SJCRH30 (cell line): ENCODE results near the gene DPM2. TPM values are rescaled to one million over a fixed set of nuclear protein-coding genes. Genes with fewer than 3 reads are reported as not detected.

Experiments used
- DNase-seq, 2 experiments: peaks; one replicate each; pipeline ENCODE4 v3.0.0-alpha.2; 2015 to 2020
- H3K27ac ChIP-seq: fragments of 250-450 bp; sonication (Bioruptor Pico); 2 replicates; pipeline ENCODE4 v1.5.1; 2020; ENCODE audit warnings: mild to moderate bottlenecking, moderate library complexity
- H3K27me3 ChIP-seq: fragments of 250-450 bp; sonication (Bioruptor Pico); 2 replicates; pipeline ENCODE4 v1.5.1; 2020; ENCODE audit warnings: mild to moderate bottlenecking, moderate library complexity
- H3K36me3 ChIP-seq: fragments of 250-450 bp; sonication (Bioruptor Pico); 2 replicates; pipeline ENCODE4 v1.5.1; 2020; ENCODE audit warnings: mild to moderate bottlenecking, moderate library complexity
- H3K4me1 ChIP-seq: fragments of 250-450 bp; sonication (Bioruptor Pico); 2 replicates; pipeline ENCODE4 v1.5.1; 2020; ENCODE audit warnings: mild to moderate bottlenecking, moderate library complexity
- H3K4me3 ChIP-seq: fragments of 250-450 bp; sonication (Bioruptor Pico); 2 replicates; pipeline ENCODE4 v1.5.1; 2020; ENCODE audit warnings: mild to moderate bottlenecking, moderate library complexity
- H3K9me3 ChIP-seq: fragments of 250-450 bp; sonication (Bioruptor Pico); replicated peaks from 2 replicates; pipeline ENCODE4 v1.5.1; 2020; ENCODE audit warnings: mild to moderate bottlenecking, moderate library complexity
- total RNA-seq: library from RNA; depleted of rRNA; stranded (reverse); fragments of >200 nt; shearing (Covaris generic); gene quantifications from 2 replicates; pipeline ENCODE4 v1.2.3, GENCODE V29; 2014

The DPM2 gene
- total RNA-seq, 1 experiment from 2014 or later: 44.7 TPM

DNA sequence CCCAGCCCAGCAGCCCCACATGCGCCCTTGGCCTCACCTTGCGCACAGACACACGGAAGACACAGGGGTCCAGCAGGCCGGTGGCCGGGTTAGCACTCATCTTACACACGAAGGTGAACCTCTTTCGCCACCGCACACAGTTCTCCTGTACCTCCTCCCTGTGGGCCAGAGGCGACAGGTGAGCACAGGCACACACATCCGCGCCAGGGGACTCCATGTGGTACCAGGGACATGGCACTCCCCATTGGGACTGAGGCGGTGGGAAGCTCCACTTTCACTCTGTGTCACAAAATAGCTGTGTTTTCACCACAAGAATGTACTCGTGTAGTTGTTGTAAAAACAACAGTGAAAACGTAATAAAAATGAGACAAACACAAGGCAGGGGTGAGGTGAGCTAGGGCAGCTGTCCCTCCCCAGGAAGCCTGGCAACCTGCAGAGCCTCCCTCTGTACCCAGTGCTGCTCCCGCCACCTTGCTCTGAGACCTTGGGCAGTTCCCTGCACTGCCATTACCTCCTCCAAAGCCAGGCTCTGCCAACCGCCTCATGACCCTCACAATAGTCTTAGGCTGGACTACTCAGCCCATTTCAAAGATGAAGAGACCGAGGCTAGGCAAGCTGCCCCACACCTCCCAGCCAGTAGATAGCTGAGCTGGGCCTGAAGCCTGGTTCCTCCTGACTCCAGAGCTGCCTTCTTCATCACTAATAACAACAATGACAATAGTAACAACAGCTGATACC lies 16.3 kb upstream of the DPM2 start:
- Histone ChIP-seq H3K4me1 (peaks cover 13% of the 10 kb centered on the region; the same call in 1 of the 2 replicates), H3K27ac (no peak overlapping the region)
- no peak for DNase-seq

DNA sequence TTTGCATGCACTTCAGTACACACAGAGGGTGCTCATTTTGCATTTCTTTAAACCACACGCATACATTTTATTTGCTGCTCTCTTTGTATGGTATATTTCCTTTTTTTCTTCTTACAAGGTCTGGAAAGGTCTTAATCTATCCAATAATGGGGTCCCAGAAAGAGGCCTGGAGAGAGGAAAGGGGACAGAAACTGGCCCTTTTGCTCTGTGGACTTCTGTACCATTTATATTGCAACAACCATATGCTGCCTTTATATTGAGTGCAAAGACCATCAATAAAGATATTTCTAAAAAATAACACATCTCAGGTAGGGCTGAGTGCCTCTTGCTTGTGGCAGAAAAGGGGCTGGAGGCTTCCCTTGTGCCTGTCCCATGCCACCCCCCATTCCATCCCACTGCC lies 15.5 kb upstream of the DPM2 start:
- Histone ChIP-seq H3K36me3 (no peaks in the 10 kb centered on the region), H3K9me3 (no peaks in the 10 kb centered on the region), H3K27me3 (no peaks in the 10 kb centered on the region), H3K27ac (no peak overlapping the region), H3K4me3 (no peak overlapping the region), H3K4me1 (peaks cover 13% of the 10 kb centered on the region; the same call in 1 of the 2 replicates)
- no peak for DNase-seq

More for the DNA sequence above, 16.3 kb upstream of the DPM2 start:
- H3K36me3 ChIP-seq: no peaks in the 10 kb centered on the region
- no peak overlapping the region for H3K4me3 ChIP-seq
- H3K27me3 ChIP-seq: no peaks in the 10 kb centered on the region
- H3K9me3 ChIP-seq: no peaks in the 10 kb centered on the region

DNA sequence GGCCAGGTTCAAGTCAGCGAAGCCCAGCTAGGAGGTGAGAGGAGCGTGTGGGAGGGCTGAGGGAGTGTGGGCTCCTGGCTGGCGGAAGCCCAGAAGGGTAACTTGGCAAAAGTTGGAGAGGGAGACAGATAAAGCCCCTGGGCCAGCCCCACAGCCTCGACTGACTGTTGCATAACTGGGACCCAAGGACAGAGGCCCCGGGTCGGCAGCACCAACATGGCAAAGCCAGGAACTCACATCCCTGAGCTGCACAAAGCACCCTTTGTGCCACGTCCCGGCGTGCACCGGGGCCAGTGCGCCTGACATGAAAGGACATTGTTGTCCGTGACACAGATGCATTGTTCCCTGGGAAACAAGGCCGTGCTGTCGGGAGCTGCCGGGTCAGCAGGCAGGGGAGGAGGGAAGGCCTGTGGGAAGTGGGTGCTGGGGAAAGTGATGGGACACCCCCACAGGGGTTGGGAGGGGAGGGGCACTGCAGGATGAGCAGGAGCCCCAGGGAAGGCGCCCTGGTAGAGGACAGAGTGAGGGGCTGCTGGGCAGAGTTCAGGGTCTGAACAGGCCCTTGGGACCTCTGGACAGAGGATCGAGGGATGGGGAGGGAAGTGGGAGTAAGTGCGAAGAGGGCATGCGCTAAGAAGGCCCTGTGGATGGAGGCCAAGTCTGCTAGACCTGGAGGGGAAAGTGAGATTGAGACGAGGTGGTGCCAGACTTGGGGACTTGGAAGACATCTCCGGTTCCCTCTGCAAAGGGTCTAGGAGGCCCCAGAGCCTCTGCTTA lies 13.0 kb upstream of the DPM2 start:
- no peaks in the 10 kb centered on the region for H3K9me3 ChIP-seq
- H3K4me3 ChIP-seq: no peak overlapping the region
- H3K4me1 ChIP-seq: peaks cover 15% of the 10 kb centered on the region; the same call in 1 of the 2 replicates
- peak; percentile 71 to 77 for DNase-seq
- no peaks in the 10 kb centered on the region for H3K36me3 ChIP-seq
- no peak overlapping the region for H3K27ac ChIP-seq
- no peaks in the 10 kb centered on the region for H3K27me3 ChIP-seq

DNA sequence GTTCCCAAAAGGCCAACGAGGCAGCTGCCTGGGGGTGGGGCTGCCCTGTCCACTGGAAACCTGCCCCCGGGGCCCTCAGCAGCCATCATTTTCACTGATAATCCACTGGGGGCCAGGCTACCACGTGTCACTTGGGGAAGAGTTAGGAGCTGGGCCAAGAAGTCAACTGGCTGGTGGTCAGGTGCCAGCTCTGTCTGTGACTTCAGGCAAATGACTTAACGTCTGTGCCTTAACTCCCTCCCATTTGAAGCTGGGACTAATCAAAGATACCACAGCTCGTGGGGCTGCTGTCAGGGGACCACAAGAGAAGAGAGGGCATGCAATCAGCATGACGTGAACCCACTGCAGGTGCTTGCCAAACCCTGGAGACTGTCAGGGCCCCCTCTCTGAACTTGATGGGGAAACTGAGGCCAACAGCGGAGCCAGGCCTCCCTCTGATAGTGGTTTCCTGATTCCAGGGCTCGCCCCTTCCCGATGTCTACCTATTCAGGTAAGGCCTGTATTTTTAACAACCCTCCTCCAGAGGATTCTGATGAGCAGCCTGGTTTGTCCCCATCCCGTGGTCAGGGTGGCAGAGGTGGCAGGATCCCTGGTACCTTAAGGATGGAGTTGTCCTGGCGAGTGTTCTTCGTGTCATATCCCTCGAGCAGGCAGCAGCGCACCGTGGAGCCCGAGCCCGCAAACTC lies 12.3 kb upstream of the DPM2 start:
- no peak overlapping the region for H3K4me3 ChIP-seq
- no peaks in the 10 kb centered on the region for H3K9me3 ChIP-seq
- no peaks in the 10 kb centered on the region for H3K27me3 ChIP-seq
- H3K36me3 ChIP-seq: no peaks in the 10 kb centered on the region
- no peak for DNase-seq
- H3K4me1 ChIP-seq: peaks cover 12% of the 10 kb centered on the region; the same call in 1 of the 2 replicates
- H3K27ac ChIP-seq: no peak overlapping the region

DNA sequence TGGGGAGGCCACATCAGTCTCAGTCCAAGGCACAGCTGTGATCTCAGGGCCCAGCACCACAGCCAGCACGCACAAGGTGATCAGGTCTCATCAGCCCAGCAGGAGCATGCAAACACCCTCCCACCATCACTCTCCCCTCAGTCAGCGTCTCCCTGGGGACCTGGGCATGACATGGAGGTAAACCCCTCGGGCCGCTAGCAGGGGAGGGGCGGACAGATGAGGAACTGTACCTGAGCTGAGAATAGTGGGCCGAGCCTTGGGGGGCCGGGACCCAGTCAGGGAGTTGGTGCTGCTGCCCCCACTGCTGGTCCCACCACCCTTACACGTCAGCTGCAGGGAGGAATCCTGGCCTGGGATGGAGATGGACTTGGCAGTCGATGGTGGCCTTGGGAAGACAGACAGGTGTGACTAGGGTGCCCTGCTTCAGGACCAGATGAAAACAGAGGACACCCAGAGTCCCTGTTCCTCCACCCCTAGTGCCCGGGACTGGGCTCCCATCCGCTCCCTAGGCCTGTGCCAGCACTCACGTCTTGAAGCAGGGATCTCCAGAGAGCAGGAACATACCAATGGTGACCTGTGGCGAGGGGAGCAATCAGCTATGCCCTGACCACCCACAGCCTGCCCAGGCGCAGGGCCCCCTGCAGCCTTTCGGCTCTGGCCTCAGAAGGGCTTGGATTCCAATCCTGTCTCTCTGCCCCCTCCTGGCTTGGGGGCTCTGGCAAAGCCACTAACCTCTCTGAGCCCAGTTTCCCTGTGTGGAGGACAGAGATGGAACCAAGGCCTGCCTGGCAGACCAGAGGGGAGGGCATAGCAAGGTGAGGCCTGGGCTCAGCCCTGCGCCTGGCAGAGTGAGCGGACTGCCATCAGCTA lies 10.4 kb upstream of the DPM2 start:
- Histone ChIP-seq H3K36me3 (no peaks in the 10 kb centered on the region), H3K4me1 (peaks cover 15% of the 10 kb centered on the region; the same call in 1 of the 2 replicates), H3K4me3 (no peak overlapping the region), H3K27ac (no peak overlapping the region), H3K9me3 (no peaks in the 10 kb centered on the region), H3K27me3 (no peaks in the 10 kb centered on the region)
- no peak for DNase-seq

DNA sequence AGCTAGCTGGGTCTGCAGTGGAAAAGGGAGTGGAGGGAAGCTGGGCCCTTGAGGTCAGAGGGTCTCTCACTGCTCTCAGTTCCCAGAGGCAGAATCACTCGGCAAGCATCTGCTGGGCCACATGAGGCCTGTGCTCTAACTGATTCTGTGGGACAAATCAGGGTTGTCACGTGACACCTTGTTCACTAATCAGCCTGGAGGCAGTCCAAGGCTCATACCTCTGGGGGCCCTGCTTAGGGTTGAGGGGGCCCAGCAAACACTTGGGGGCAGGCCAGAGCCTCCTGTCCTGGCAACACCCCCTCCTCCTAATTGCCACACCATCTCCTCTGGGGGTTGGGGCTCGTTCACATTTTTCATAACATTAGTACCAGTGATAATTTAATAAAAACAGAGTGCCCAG lies 9.1 kb upstream of the DPM2 start:
- peak in 1 of 2 experiments; percentile 42 for DNase-seq
- Histone ChIP-seq H3K4me3 (no peak overlapping the region), H3K27ac (no peak overlapping the region), H3K9me3 (no peaks in the 10 kb centered on the region), H3K27me3 (no peaks in the 10 kb centered on the region), H3K4me1 (peaks cover 24% of the 10 kb centered on the region), H3K36me3 (no peaks in the 10 kb centered on the region)

DNA sequence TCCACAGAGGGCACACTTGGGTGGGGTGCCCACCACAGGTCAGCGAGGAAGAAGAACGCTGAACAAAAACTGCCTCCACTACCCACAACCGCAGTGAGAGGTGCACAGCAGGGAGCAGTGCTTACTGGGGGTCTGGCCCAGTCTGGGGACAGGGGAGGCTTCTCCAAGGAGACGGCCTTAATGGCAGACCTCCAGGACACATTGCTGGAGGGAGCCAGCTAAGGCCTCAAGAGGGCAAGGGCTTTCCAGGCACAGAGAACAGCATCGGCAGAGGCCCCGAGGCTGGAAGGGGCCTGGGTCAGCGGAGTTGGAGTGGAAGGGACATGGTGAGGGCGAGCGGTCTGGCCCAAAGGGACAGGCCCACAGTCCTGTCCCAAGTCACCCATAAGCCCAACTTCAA lies 8.3 kb upstream of the DPM2 start:
- H3K9me3 ChIP-seq: no peaks in the 10 kb centered on the region
- H3K36me3 ChIP-seq: no peaks in the 10 kb centered on the region
- H3K4me1 ChIP-seq: peaks cover 24% of the 10 kb centered on the region

DNA sequence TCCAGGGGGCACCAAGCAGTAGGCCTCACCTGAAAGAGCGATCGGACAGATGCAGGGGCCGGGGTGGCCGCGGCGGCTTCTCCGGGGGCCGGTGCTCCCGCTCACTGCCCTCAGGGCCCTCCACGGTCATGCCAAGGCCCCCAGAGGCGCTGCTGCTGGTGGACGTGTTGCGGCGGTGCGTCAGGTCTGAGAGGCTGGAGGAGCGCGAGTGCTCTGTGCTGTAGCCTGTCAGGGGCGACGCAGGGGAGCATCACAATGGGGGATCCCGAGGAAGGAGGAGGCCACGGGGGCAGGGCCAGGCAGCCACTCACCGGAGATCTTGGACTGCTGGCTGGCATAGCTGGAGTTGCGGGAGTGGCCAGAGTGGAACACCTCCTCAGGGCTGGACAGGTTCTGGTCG lies 7.7 kb upstream of the DPM2 start:
- H3K4me1 ChIP-seq: peaks cover 20% of the 10 kb centered on the region
- no peak overlapping the region for H3K4me3 ChIP-seq
- H3K27ac ChIP-seq: no peak overlapping the region
- no peaks in the 10 kb centered on the region for H3K36me3 ChIP-seq
- DNase-seq: no peak
- no peaks in the 10 kb centered on the region for H3K27me3 ChIP-seq
- H3K9me3 ChIP-seq: no peaks in the 10 kb centered on the region

More for the DNA sequence above, 8.3 kb upstream of the DPM2 start:
- no peak overlapping the region for H3K4me3 ChIP-seq
- no peak overlapping the region for H3K27ac ChIP-seq
- no peak for DNase-seq
- no peaks in the 10 kb centered on the region for H3K27me3 ChIP-seq

DNA sequence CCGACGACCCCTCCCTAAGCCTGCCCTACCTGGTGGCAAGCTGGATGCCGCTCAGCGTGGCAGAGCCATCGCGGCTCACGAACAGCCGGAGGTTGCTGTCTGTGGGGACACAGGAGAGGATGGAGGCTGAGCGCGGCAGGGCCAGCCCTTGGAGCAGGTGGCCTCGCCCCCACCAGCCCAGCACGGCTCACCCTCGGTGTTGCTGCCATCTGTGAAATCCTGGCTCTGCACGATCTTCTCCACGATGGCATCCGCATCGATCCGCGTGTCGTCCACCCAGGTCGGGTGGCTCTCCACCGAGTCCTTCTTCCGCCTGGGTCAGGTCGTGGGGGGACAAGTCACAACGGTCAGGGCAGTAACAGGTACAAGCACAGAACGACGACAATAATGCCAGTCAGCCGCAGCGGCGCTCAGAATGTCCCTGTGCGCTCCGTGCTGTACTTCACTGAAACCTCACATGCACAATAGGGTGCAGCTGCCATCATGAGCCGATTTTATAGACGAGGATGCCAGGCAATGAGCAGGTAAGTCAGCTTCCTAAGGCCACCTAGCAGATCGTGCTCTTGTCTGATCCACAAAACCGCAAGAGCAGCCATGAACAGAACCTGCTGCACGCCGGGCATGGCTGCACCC lies 7.0 kb upstream of the DPM2 start:
- H3K36me3 ChIP-seq: no peaks in the 10 kb centered on the region
- H3K27me3 ChIP-seq: no peaks in the 10 kb centered on the region
- H3K4me3 ChIP-seq: no peak overlapping the region
- no peak for DNase-seq
- H3K27ac ChIP-seq: no peak overlapping the region
- no peaks in the 10 kb centered on the region for H3K9me3 ChIP-seq
- peaks cover 17% of the 10 kb centered on the region for H3K4me1 ChIP-seq

DNA sequence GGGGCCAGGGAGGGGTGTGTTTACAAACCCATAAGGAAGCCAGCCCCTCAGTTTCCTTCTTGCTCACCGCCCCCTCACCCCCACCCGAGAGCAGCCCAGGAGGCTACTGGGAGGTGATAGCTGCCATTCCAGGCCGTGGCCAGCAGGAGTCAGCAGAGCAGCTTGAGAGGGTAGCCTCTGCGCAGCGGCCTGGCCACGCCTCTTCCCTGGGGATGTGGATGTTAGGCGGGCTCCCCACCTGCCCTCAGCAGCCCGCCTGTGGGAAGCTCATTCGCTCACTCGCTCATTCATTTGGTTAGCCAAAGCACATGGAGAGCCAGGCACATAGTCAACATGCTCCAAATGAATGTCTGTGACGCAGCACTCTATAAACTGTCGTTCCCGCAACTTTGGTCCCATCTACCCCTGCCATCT lies 6.1 kb upstream of the DPM2 start:
- Histone ChIP-seq H3K36me3 (no peaks in the 10 kb centered on the region), H3K4me1 (peaks cover 17% of the 10 kb centered on the region), H3K9me3 (no peaks in the 10 kb centered on the region), H3K27me3 (no peaks in the 10 kb centered on the region), H3K27ac (no peak overlapping the region), H3K4me3 (no peak overlapping the region)
- peak; percentile 95 for DNase-seq

DNA sequence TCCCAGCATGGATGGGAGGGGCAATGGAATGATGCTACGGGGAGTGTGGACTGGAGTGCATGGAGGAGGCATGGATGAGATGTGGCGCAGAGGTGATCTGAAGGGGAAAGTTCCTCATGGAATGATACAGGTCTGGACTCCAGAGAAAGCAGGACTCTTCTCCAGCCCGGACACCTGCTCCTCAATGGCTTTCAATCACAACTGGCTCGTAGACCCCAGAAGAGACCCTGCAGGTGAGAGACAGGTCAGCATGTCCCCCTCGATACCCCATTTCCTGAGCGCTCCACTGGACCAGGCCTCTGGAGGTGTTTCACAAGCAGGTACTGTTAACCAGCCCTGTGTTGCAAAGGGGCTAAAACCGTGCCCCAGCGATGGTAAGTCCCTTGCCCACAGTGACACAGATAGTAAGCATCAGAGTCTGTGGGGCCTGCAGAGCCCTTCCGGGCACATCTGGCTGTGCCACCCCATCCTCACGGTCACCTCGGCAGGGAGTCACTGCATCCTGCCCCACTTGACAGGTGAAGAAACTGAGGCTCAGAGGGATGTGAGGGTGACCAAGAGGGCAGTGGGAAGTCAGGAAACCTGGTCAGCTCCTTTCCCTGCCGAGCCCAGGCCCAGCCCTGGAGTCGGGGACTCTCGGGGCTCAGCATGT lies 5.5 kb upstream of the DPM2 start:
- no peaks in the 10 kb centered on the region for H3K36me3 ChIP-seq
- H3K4me3 ChIP-seq: no peak overlapping the region
- no peaks in the 10 kb centered on the region for H3K9me3 ChIP-seq
- H3K27ac ChIP-seq: no peak overlapping the region
- peaks cover 17% of the 10 kb centered on the region for H3K4me1 ChIP-seq
- no peaks in the 10 kb centered on the region for H3K27me3 ChIP-seq
- no peak for DNase-seq

DNA sequence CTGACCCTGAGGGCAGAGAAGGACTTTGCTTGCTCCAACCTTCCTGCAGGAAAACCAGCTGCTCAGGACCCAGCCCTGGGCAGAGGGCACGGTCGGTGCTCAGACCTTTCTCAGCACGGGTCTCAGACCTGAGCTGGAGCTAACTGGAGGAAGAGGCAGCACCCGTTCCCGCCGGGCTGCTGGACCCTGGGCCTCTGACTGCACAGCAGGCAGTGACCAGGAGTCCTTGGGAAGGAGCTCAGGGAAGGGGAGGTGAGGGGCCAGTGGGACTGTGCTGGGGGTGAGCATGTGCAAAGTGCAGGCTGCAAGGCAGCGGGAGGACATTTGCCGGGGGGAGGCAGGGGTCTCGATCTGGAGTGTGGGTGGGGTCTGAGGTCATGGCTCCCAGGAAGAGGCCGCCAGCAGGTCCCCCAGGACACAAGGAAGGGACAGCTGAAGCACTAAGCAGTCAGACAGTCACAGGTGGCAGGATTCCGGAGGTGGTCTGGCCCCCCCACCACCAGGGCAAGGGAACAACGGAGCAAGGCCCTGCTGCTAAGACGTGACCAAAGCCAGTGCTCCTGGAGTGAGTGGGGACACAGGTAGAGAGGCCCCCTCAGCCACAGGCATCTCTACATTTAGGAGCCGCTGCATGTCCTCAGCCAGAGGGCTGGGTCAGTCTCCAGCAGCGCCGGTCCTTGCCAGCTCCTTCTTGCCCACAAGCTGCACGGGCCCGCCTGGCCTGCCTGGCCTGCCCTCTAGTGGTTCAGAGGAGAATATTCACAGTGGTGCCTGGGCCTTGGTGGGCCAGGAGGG lies 4.8 kb upstream of the DPM2 start:
- no peaks in the 10 kb centered on the region for H3K36me3 ChIP-seq
- no peak overlapping the region for H3K4me3 ChIP-seq
- H3K27me3 ChIP-seq: no peaks in the 10 kb centered on the region
- H3K27ac ChIP-seq: peak overlapping the region; percentile 33
- H3K4me1 ChIP-seq: peaks cover 17% of the 10 kb centered on the region
- H3K9me3 ChIP-seq: no peaks in the 10 kb centered on the region
- peak; percentile 82 to 89 for DNase-seq

DNA sequence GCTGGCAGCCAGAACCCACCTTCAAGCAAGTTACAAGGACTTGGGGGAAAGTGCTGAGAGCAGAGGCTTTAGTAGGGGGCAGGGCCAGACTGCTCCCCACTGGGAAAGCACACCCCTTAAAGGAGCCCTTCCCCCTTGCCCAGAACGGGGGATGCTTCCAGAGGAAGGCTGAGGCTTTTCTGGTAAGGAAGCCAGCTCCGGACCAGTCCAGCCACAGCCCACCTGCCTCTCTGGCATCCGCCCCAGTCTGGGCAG lies 4.2 kb upstream of the DPM2 start:
- Histone ChIP-seq H3K4me3 (no peak overlapping the region), H3K27ac (peak overlapping the region; percentile 33), H3K36me3 (no peaks in the 10 kb centered on the region), H3K4me1 (peaks cover 18% of the 10 kb centered on the region), H3K9me3 (no peaks in the 10 kb centered on the region), H3K27me3 (no peaks in the 10 kb centered on the region)
- DNase-seq: peak in 1 of 2 experiments; percentile 51
